ENCODE data around the gene DCDC2B. TPM values are rescaled to one million over a fixed set of nuclear protein-coding genes. Genes with fewer than 3 reads are reported as not detected.
A peak's percentile ranks its signal among the peaks of the same experiment; 100 is the strongest.

Gene DCDC2B
- total and polyA plus RNA-seq, 2 of the 13 experiments (the other 11 are each of a cell fraction or from before 2014, with no cell fraction given) = not detected

GRCh38 chr1:32179443-32180185, 29.3 kb upstream of the DCDC2B start, which contains the start of gene TXLNA (continued):
- TF ChIP-seq HINFP (CRISPR knock-in tag; IDR thresholded peaks at IDR 0.05; ENCODE audit: low read depth) = peak; percentile 54; the same call in 1 of the 2 replicates
- peak; percentile 57; the same call in 1 of the 2 replicates for TF ChIP-seq ZNF543 (CRISPR knock-in tag; IDR thresholded peaks at IDR 0.05)
- peak; percentile 85 for TF ChIP-seq BRF2 (CRISPR knock-in tag; IDR thresholded peaks at IDR 0.05)
- TF ChIP-seq TAF1 (CRISPR knock-in tag; IDR thresholded peaks at IDR 0.05) = peak; percentile 81; the same call in 1 of the 2 replicates
- TF ChIP-seq CREBL2 (CRISPR knock-in tag; IDR thresholded peaks at IDR 0.05; ENCODE audit: borderline replicate concordance) = no peak; the same call in 1 of the 2 replicates
- TF ChIP-seq KLF12 (CRISPR knock-in tag; IDR thresholded peaks at IDR 0.05; ENCODE audit: borderline replicate concordance) = peak; percentile 53
- TF ChIP-seq ZNF570 (CRISPR knock-in tag; IDR thresholded peaks at IDR 0.05; ENCODE audit: borderline replicate concordance) = no peak
- peak; percentile 96; the same call in 1 of the 2 replicates for TF ChIP-seq IRF9 (CRISPR knock-in tag; IDR thresholded peaks at IDR 0.05; ENCODE audit: borderline replicate concordance)
- TF ChIP-seq ZFP37 (CRISPR knock-in tag; IDR thresholded peaks at IDR 0.05; ENCODE audit: borderline replicate concordance) = 0 out of 2 replicates have a peak, but pooled peaks have one; percentile 48
- TF ChIP-seq U2AF2 (IDR thresholded peaks at IDR 0.05; ENCODE audit: low read depth, low read length) = no peak
- no peak for TF ChIP-seq TIGD3 (CRISPR knock-in tag; IDR thresholded peaks at IDR 0.05; ENCODE audit: borderline replicate concordance)
- TF ChIP-seq SKIL (CRISPR knock-in tag; IDR thresholded peaks at IDR 0.05; ENCODE audit: borderline replicate concordance) = peak; percentile 77; the same call in 1 of the 2 replicates
- TF ChIP-seq UBTF (CRISPR knock-in tag; IDR thresholded peaks at IDR 0.05) = peak; percentile 59
- TF ChIP-seq POGK (CRISPR knock-in tag; conservative IDR thresholded peaks at IDR 0.05) = peak; percentile 96
- TF ChIP-seq ZNF230 (CRISPR knock-in tag; IDR thresholded peaks at IDR 0.05) = no peak; the same call in 1 of the 2 replicates
